HepG2 (cell line): ENCODE data around the gene CCDC85C. TPM values are rescaled to one million over a fixed set of nuclear protein-coding genes. Genes with fewer than 3 reads are reported as not detected.

Experiments used
- ATAC-seq: fragments of 200-7000 bp; cut with Tn5 transposase; 3 replicates; pipeline ENCODE4 v1.9.1; 2020; ENCODE audit warnings: mild to moderate bottlenecking, moderate library complexity
- BruUV-seq: library from RNA; stranded (reverse); fragments of 400-500 nt; replicated peaks from 2 replicates; lab custom pipeline; 2021; lab: Mats Ljungman, UMichigan
- CTCF ChIA-PET: fragments of 300-600 bp; formaldehyde crosslinking; extraction: SDS; loops from one replicate; lab custom pipeline; 2021; ENCODE audit warnings: low total read pairs, inconsistent platforms, low intra/inter-chr PET ratio; lab: Yijun Ruan, JAX
- POLR2A ChIA-PET: fragments of 350-600 bp; sonication (Branson Sonifier 250); formaldehyde crosslinking; loops from one replicate; lab custom pipeline; 2020; ENCODE audit warnings: antibody characterized with exemption, inconsistent platforms; lab: Yijun Ruan, JAX
- DNase-seq: peaks from one replicate; pipeline ENCODE4 v3.0.0-alpha.2; 2015; ENCODE audit warnings: low spot score
- FAIRE-seq: peaks from 3 replicates; lab custom pipeline; 2011; peaks lifted over from hg19 to GRCh38; lab: Jason Lieb, UNC
- H2AFZ ChIP-seq: one replicate; pipeline ENCODE4 v1.6.1; 2011; ENCODE audit warnings: low read length, inconsistent platforms
- H3K27ac ChIP-seq: fragments of 300-600 bp; 3 replicates; pipeline ENCODE4 v1.8.0; 2011; ENCODE audit warnings: mixed run types, mild to moderate bottlenecking, mixed read lengths, low read length, inconsistent platforms; ENCODE audit not compliant: insufficient read depth; ENCODE audit errors: extremely low read length
- H3K27me3 ChIP-seq, 2 experiments: fragments of 200-600 bp in 1 of 2; 2 replicates in 1 of 2; 3 replicates in 1 of 2; pipeline versions ENCODE4 v1.6.0 to v1.8.0; 2011; ENCODE audit warnings: low read length in 2 of 2, mild to moderate bottlenecking in 2 of 2, moderate library complexity in 2 of 2, inconsistent platforms in 1 of 2; ENCODE audit not compliant: insufficient read depth in 2 of 2, control insufficient read depth in 1 of 2
- H3K36me3 ChIP-seq, 2 experiments: fragments of 200-600 bp in 1 of 2; replicated peaks in 1 of 2; 2 replicates in 1 of 2; 3 replicates in 1 of 2; pipeline versions ENCODE4 v1.5.1 to v1.8.0; 2011; ENCODE audit warnings: low read length in 2 of 2, inconsistent platforms in 1 of 2; ENCODE audit not compliant: insufficient read depth in 2 of 2, control insufficient read depth in 1 of 2
- H3K4me1 ChIP-seq: 2 replicates; pipeline ENCODE4 v1.5.1; 2012; ENCODE audit warnings: low read length, inconsistent platforms; ENCODE audit not compliant: insufficient read depth
- H3K4me2 ChIP-seq: 2 replicates; pipeline ENCODE4 v1.6.0; 2011; ENCODE audit warnings: low read depth, low read length, inconsistent platforms
- H3K4me3 ChIP-seq, 3 experiments: fragments of 200-600 bp in 1 of 3; sonication (generic), shearing (Covaris generic) in 1 of 3; replicated peaks in 1 of 3; 2 replicates each; pipeline ENCODE4 v1.5.1; 2011 to 2016; ENCODE audit warnings: low read length in 3 of 3, inconsistent platforms in 2 of 3, low read depth in 2 of 3, mild to moderate bottlenecking in 2 of 3, control low read depth in 1 of 3, mixed read lengths in 1 of 3; ENCODE audit not compliant: insufficient read depth in 1 of 3
- H3K79me2 ChIP-seq: one replicate; pipeline ENCODE4 v1.6.1; 2011; ENCODE audit warnings: low read length, inconsistent platforms; ENCODE audit not compliant: insufficient read depth
- H3K9ac ChIP-seq: 2 replicates; pipeline ENCODE4 v1.6.0; 2011; ENCODE audit warnings: mild to moderate bottlenecking, low read depth, low read length, inconsistent platforms; ENCODE audit not compliant: insufficient read depth
- H3K9me3 ChIP-seq: 2 replicates; pipeline ENCODE4 v1.5.1; 2012; ENCODE audit warnings: mild to moderate bottlenecking, low read length
- H4K20me1 ChIP-seq: 2 replicates; pipeline ENCODE4 v1.6.0; 2011; ENCODE audit warnings: inconsistent platforms, mild to moderate bottlenecking, low read length, moderate library complexity; ENCODE audit not compliant: insufficient read depth
- AGO2 ChIP-seq: fragments of 200-400 bp; formaldehyde crosslinking; optimal IDR thresholded peaks from 2 replicates; pipeline ENCODE3; 2017; ENCODE audit warnings: mild to moderate bottlenecking, low read depth, low read length, moderate library complexity
- CC2D1A ChIP-seq: sonication (generic); formaldehyde crosslinking; IDR thresholded peaks from 2 replicates; pipeline ENCODE4 v1.8.1; 2023; ENCODE audit warnings: mild to moderate bottlenecking, missing genetic modification reagents
- HOXA9 ChIP-seq: sonication (generic); formaldehyde crosslinking; IDR thresholded peaks from 2 replicates; pipeline ENCODE4 v1.8.1; 2022; ENCODE audit warnings: missing genetic modification reagents, mild to moderate bottlenecking, moderate library complexity, borderline replicate concordance
- MBNL3 ChIP-seq: fragments of 250-450 bp; sonication (Bioruptor Pico); conservative IDR thresholded peaks from 2 replicates; pipeline ENCODE4 v1.8.0; 2022; ENCODE audit warnings: mild to moderate bottlenecking, inconsistent platforms
- RARA ChIP-seq: IDR thresholded peaks from 2 replicates; pipeline ENCODE4 v1.6.1; 2016; ENCODE audit warnings: missing genetic modification reagents, missing compliant biosample characterization
- THAP8 ChIP-seq: sonication (generic); formaldehyde crosslinking; IDR thresholded peaks from 2 replicates; pipeline ENCODE4 v1.5.1; 2020; ENCODE audit warnings: missing genetic modification reagents, mild to moderate bottlenecking, borderline replicate concordance
- ZBTB38 ChIP-seq: sonication (generic); formaldehyde crosslinking; IDR thresholded peaks from 2 replicates; pipeline ENCODE4 v1.5.1; 2020; ENCODE audit warnings: mild to moderate bottlenecking, missing genetic modification reagents
- ZFP36L2 ChIP-seq: sonication (generic); formaldehyde crosslinking; IDR thresholded peaks from 2 replicates; pipeline ENCODE4 v1.4.0; 2020; ENCODE audit warnings: missing genetic modification reagents
- ZMYM3 ChIP-seq: sonication (generic); formaldehyde crosslinking; IDR thresholded peaks from 2 replicates; pipeline ENCODE4 v1.5.1; 2020; ENCODE audit warnings: mild to moderate bottlenecking, missing genetic modification reagents
- ZNF33B ChIP-seq: sonication (generic); formaldehyde crosslinking; IDR thresholded peaks from 2 replicates; pipeline ENCODE4 v1.5.1; 2020; ENCODE audit warnings: mild to moderate bottlenecking, missing genetic modification reagents
- ZNF354B ChIP-seq: sonication (generic); formaldehyde crosslinking; IDR thresholded peaks from 2 replicates; pipeline ENCODE4 v1.8.0; 2022; ENCODE audit warnings: mild to moderate bottlenecking, missing genetic modification reagents
- ZNF546 ChIP-seq: sonication (generic); formaldehyde crosslinking; conservative IDR thresholded peaks from 2 replicates; pipeline ENCODE4 v1.8.1; 2023; ENCODE audit warnings: mild to moderate bottlenecking, missing genetic modification reagents
- ZNF773 ChIP-seq: sonication (generic); formaldehyde crosslinking; IDR thresholded peaks from 2 replicates; pipeline ENCODE4 v1.4.0; 2020; ENCODE audit warnings: missing genetic modification reagents, borderline replicate concordance
- WGBS: methylation state at CpG from one replicate; pipeline ENCODE4 v1.1.6; 2017; ENCODE audit warnings: low lambda C conversion rate; 5-methylcytosine and 5-hydroxymethylcytosine counted together
- in situ Hi-C: cut with HindIII; loops from 2 replicates; pipeline ENCODE4 v1.10.0; 2017; ENCODE audit warnings: low pct_unique_long_range_greater_than_20kb; ENCODE audit not compliant: extremely low pct_ligation_motif_present
- intact Hi-C: fragments of 100-400 bp; cut with micrococcal nuclease; formaldehyde crosslinking; loops from one replicate; pipeline ENCODE4 v1.10.0; 2022; ENCODE audit not compliant: unreplicated experiment
- polyA plus RNA-seq, 8 experiments: library from polyadenylated mRNA; depleted of rRNA in 3 of 8; stranded (reverse) in 7 of 8; unstranded in 1 of 8; fragments of >200 nt; fragmentation: Illumina TruSeq in 4 of 8; extraction: Trizol in 4 of 8; gene quantifications; 2 replicates each; pipeline versions ENCODE4 v1.2.1 to v1.2.3, GENCODE V29; 2011 to 2016; ENCODE audit warnings: low read depth in 4 of 8, missing spikeins in 1 of 8, mixed read lengths in 1 of 8; ENCODE audit not compliant: insufficient read depth in 1 of 8
- total RNA-seq, 5 experiments: library from RNA; depleted of rRNA; stranded (reverse); fragments of >200 nt; fragmentation: Illumina TruSeq; extraction: Trizol; gene quantifications; 2 replicates each; pipeline ENCODE4 v1.2.3, GENCODE V29; 2016; ENCODE audit warnings: low read depth in 1 of 5
- TF ChIP-seq, protein P1 (sequence below): sonication (generic); formaldehyde crosslinking; IDR thresholded peaks from 2 replicates; pipeline ENCODE4 v1.5.1; 2020; ENCODE audit warnings: missing genetic modification reagents, mild to moderate bottlenecking, borderline replicate concordance

The CCDC85C gene
- total and polyA plus RNA-seq, 2 of the 13 experiments (the other 11 are each of a cell fraction or from before 2014, with no cell fraction given) = 18.8 to 43.8 TPM

DNA sequence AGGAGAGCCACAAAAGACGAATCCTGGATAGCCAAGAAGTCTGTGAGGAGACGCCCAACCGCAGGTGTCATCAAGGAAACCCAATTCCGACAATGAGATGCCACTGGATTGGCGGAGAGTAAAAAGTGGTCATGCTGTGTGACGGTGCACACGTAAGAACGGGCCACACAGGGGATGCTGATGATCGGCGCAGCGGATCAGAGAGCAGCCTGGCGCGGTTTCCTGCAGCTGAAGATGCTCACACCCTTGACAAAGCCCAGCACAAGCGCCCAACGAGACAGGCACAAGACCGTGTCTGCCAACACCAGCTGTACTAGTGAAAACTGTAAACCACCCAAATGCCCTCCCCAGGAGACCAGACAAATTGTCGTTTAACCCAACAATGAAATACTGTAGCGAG is 55.8 kb downstream of the CCDC85C start:
- FAIRE-seq = no peak

DNA sequence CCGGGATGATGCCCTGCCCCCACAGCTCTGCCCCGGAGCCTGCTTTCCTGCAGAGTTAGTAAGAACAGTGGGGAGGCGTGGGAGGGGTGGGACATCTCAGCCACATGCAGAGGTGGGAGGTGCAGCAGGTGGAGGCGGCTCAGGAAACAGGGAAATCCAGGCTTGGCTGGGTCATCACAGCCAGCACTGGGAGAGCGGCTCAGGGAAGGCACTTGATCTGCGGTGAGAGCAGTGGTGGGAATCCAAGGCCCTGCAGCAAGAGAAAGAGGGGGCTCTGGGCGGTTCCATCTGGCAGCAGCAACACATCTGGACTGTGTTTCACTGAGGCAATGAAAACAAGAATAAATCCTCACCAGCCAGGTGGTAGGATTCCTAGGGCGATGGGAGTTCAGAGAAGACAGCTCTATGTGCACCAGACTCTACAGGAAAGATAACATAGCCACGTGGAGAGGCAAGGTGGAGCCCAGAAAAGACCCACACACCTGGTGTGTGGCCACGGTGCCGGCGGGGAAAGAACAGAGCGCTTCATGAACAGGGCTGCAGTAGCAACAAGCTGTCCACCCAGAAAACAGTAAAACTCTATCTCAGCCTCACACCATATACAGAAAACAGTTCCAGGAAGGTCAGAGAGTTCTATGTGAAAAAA is 57.6 kb downstream of the CCDC85C start:
- TF ChIP-seq HOXA9 (no peak), ZNF546 (CRISPR knock-in tag) (no peak), RARA (CRISPR knock-in tag) (no peak), ZNF354B (CRISPR knock-in tag) (no peak), ZFP36L2 (CRISPR knock-in tag) (no peak), ZNF33B (CRISPR knock-in tag) (no peak), CC2D1A (CRISPR knock-in tag) (no peak)
- TF ChIP-seq, protein P1, sequence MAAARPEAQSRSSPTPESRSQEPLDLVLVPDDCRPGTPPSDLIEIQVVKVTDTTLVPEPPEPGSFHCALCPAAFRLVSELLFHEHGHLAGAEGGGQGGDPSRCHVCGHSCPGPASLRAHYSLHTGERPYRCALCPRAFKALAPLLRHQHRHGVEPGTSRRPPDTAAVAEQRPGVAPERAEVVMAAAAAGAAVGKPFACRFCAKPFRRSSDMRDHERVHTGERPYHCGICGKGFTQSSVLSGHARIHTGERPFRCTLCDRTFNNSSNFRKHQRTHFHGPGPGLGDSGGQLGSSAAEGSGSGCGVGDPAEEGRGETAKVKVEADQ (CRISPR knock-in tag) = no peak
- TF ChIP-seq, all 625 proteins: peak for 0
- no peaks in the 10 kb centered on the region; a peak in 1 of 5 replicates for H3K36me3 ChIP-seq
- BruUV-seq = no TSS peak
- H2AFZ ChIP-seq = no peak overlapping the region
- no peak overlapping the region for H3K9ac ChIP-seq
- intact Hi-C loops = no loop called here
- POLR2A ChIA-PET = interaction anchor here (1.3 kb wide), 1 partner anchor 9 kb away, joined by 3 read pairs; no protein-coding TSS in a partner anchor
- DNase-seq = no peak
- H3K9me3 ChIP-seq = no peaks in the 10 kb centered on the region
- CTCF ChIA-PET = no interaction called here
- H3K4me3 ChIP-seq = no peak overlapping the region
- peaks cover 29% of the 10 kb centered on the region for H4K20me1 ChIP-seq
- H3K4me1 ChIP-seq = peaks cover 68% of the 10 kb centered on the region
- in situ Hi-C loops = no loop called here
- peaks cover 91% of the 10 kb centered on the region for H3K79me2 ChIP-seq
- H3K4me2 ChIP-seq = no peak overlapping the region
- H3K27ac ChIP-seq = no peak overlapping the region
- H3K27me3 ChIP-seq = no peaks in the 10 kb centered on the region
- no peak for FAIRE-seq
- WGBS = 95% methylated on average over 13 of the region's 13 CpGs
- no peak for ATAC-seq

More for the DNA sequence above, 55.8 kb downstream of the CCDC85C start:
- Histone ChIP-seq H4K20me1 (peaks cover 17% of the 10 kb centered on the region), H3K9me3 (no peaks in the 10 kb centered on the region), H3K36me3 (no peaks in the 10 kb centered on the region; a peak in 1 of 5 replicates), H3K4me1 (peaks cover 68% of the 10 kb centered on the region), H3K4me2 (no peak overlapping the region), H2AFZ (no peak overlapping the region), H3K27me3 (no peaks in the 10 kb centered on the region), H3K4me3 (no peak overlapping the region), H3K79me2 (peaks cover 91% of the 10 kb centered on the region), H3K27ac (no peak overlapping the region), H3K9ac (no peak overlapping the region)
- TF ChIP-seq THAP8 (CRISPR knock-in tag) (no peak), ZMYM3 (CRISPR knock-in tag) (no peak), AGO2 (no peak), ZNF773 (no peak), MBNL3 (CRISPR knock-in tag) (no peak), ZBTB38 (peak; percentile 39; the same call in 1 of the 2 replicates)
- ChIA-PET CTCF (no interaction called here), POLR2A (interaction anchor here (0.9 kb wide), 1 partner anchor 51 kb away, joined by 3 read pairs; no protein-coding TSS in a partner anchor)
- DNase-seq = no peak
- in situ Hi-C loops (no loop called here), intact Hi-C loops (no loop called here)
- no peak for ATAC-seq
- no TSS peak for BruUV-seq
- 98% methylated on average over 18 of the region's 18 CpGs for WGBS
